ENCODE measurements around the gene TSPAN10. TPM values are rescaled to one million over a fixed set of nuclear protein-coding genes. Genes with fewer than 3 reads are reported as not detected.

The TSPAN10 gene
- total and polyA plus RNA-seq, 2 of the 8 experiments (the other 6 are each of a cell fraction or from before 2014, with no cell fraction given): 0.99 to 1.1 TPM

DNA sequence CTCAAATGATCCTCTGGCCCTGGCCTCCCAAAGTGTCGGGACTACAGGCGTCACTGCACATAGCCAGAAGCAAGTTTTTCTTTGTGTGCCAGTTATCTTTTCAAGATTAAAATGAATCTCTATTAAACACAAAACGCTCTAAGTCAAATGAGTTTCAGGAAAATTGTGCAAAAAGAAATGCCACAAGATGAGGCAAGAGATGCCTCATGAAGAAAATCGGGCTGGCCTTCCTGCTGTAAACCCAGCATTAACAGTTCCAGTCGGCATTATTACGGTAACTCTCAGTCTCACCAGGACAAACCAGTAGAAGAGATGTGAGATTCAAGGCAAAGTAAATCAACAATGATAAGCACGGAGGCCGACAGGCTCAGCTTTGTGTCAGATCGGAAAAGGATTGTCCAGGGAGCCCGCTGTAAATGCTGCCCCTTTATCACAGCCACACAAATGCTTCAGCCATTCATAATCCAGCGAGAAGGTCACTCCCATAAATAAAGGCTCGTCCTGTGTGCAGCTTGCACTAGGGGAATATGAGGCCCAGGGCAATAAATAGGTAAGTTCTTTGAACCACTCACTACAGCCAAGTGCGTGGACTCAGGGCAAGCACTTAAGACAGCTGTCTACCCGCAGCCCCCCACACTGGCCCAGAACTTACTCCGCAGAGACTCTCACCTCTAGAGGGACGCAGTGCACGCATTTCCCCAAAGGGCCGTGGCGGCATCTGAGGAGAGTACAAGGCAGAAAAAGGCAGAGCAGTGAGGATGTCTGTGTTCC, 27.3 kb upstream of the TSPAN10 start (continued):
- TF ChIP-seq KDM1A (IDR thresholded peaks at IDR 0.05; ENCODE audit: borderline replicate concordance, low read length) (no peak), RXRA (IDR thresholded peaks at IDR 0.05; ENCODE audit: insufficient read depth, low read depth, low read length) (no peak), BCL11A (IDR thresholded peaks at IDR 0.05; ENCODE audit: low read depth in 2 of 2, low read length in 2 of 2) (no peak), JUND (IDR thresholded peaks at IDR 0.05; ENCODE audit: low read length) (no peak), ASH2L (IDR thresholded peaks at IDR 0.05; ENCODE audit: low read length) (no peak), RNF2 (IDR thresholded peaks at IDR 0.05; ENCODE audit: borderline replicate concordance, low read depth, low read length, missing control alignments, poor library complexity, severe bottlenecking) (no peak)

All from H1 (cell line).